BLaER1 (cell line): ENCODE results near the gene RASSF10.

Source experiments
- H3K27ac ChIP-seq: shearing (Covaris generic); formaldehyde crosslinking; 2 replicates; pipeline ENCODE4 v1.8.1; 2022
- H3K27me3 ChIP-seq: shearing (Covaris generic); formaldehyde crosslinking; 2 replicates; pipeline ENCODE4 v1.8.1; 2022
- H3K36me3 ChIP-seq: shearing (Covaris generic); formaldehyde crosslinking; 2 replicates; pipeline ENCODE4 v1.8.1; 2022
- H3K4me1 ChIP-seq: shearing (Covaris generic); formaldehyde crosslinking; 2 replicates; pipeline ENCODE4 v1.8.1; 2022
- H3K4me2 ChIP-seq: shearing (Covaris generic); formaldehyde crosslinking; 2 replicates; pipeline ENCODE4 v1.8.1; 2022
- H3K4me3 ChIP-seq: shearing (Covaris generic); formaldehyde crosslinking; 2 replicates; pipeline ENCODE4 v1.8.1; 2022
- H3K9ac ChIP-seq: shearing (Covaris generic); formaldehyde crosslinking; 2 replicates; pipeline ENCODE4 v1.8.1; 2022
- H3K9me3 ChIP-seq: shearing (Covaris generic); formaldehyde crosslinking; 2 replicates; pipeline ENCODE4 v1.8.1; 2022
- H4K20me1 ChIP-seq: shearing (Covaris generic); formaldehyde crosslinking; 2 replicates; pipeline ENCODE4 v1.8.1; 2022
- Cebpa-rat ChIP-seq: shearing (Covaris generic); IDR thresholded peaks from 2 replicates; pipeline ENCODE4 v1.8.1; 2022

The RASSF10 gene

DNA sequence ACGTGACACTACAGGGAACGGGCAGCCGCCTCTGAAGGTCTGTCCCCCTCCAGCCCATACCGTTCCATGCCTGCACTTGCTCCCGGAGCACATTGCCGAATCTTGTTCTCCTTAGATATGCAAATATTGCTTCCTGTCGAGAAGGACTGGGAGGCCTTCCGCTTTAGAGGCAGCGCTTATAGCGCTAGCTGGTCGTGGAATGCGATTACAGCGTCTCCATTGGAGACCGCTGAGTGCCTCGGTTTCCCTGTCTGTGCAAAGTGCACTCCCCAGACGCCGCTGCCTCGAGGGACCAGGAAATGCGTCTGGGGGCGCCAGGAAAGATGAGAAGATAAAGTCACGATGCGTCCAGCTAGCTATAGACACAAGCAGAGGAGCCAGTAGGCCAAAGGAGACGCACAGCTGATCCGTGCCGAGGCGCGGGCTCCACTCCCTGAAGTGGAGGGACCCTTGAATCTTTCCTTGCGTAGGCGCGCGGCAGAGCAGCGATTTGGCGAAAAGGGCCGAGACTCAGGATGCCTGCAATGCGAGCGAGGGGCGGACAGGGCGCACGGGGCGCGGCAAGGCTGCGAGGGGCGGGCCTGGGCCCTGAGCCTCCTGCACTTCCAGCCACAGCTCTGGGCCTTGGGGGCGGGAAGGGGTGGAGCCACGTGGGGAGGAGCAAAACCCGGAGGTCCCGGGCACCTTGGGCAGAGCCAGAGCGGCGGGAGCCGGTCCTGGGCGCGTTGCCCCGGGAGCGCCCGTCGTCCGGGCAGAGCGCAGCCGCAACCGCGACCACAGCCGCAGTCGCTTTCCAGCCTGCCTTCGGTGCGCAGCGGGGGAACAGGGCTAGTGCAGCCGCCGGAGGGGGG is at the start of gene RASSF10:
TSS of gene RASSF10 (plus strand) at position 692 of the 851 bp plus-strand sequence. CDS start 261 bp downstream, outside the sequence.
- peaks cover 9% of the 10 kb centered on the region; the same call in 1 of the 2 replicates for H3K36me3 ChIP-seq
- peak within 1 kb of the TSS; percentile 75 for H3K9ac ChIP-seq
- H3K4me2 ChIP-seq, result peak within 1 kb of the TSS; percentile 96
- peaks cover 70% of the 10 kb centered on the region for H3K4me1 ChIP-seq
- peaks cover 41% of the 10 kb centered on the region for H4K20me1 ChIP-seq
- no peak for TF ChIP-seq Cebpa-rat
- peaks cover 47% of the 10 kb centered on the region for H3K27me3 ChIP-seq
- peak within 1 kb of the TSS; percentile 75 for H3K4me3 ChIP-seq
- H3K9me3 ChIP-seq, result peaks cover 22% of the 10 kb centered on the region
- peak within 1 kb of the TSS; percentile 70 for H3K27ac ChIP-seq

DNA sequence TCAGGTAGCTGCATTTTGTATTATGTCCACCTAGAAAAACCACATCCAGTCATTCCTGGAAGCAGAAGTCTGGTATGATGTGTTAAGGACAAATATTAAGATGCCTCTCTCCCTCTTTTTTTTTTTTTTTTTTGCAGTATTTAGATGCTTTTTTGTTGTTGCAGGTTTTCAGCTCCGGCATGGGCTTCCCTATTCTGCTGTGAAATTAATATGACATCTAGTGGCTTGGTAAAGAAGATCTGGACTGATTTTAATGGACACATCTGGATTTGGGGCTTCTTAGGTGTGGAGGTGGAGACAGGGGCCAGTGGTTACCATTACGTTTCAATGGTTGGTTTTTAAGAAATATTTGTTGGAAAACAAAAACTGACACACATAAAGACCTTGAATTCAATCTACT is 47.5 kb upstream of the RASSF10 start:
- Histone ChIP-seq H3K27ac (no peak overlapping the region), H3K9ac (no peak overlapping the region), H3K36me3 (no peaks in the 10 kb centered on the region), H3K4me3 (no peak overlapping the region), H3K9me3 (no peaks in the 10 kb centered on the region), H4K20me1 (no peaks in the 10 kb centered on the region), H3K4me2 (no peak overlapping the region), H3K4me1 (no peaks in the 10 kb centered on the region), H3K27me3 (no peaks in the 10 kb centered on the region)
- TF ChIP-seq Cebpa-rat, result no peak

DNA sequence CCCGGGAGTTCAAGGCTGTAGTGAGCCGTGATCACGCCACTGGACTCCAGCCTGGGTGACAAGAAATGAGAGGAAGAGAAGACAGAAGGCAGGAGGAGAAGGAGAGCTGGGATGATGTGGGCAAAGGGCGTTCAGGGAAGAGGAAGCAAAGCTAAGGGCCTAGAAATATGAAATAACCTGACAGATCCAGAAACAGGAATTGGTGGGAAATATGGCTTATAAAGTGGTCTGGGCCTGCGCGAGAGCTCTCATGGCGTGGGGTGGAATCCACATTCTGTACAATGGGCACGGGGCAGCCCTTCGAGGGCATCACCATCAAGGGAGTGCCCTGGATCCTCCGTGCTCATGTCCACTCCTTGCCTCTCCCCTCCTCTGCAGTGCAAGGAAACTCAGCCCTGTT is 46.8 kb upstream of the RASSF10 start:
- Histone ChIP-seq H3K4me2 (no peak overlapping the region), H3K27me3 (no peaks in the 10 kb centered on the region), H3K36me3 (no peaks in the 10 kb centered on the region), H3K27ac (no peak overlapping the region), H4K20me1 (no peaks in the 10 kb centered on the region), H3K4me3 (no peak overlapping the region), H3K9ac (no peak overlapping the region), H3K9me3 (no peaks in the 10 kb centered on the region), H3K4me1 (no peaks in the 10 kb centered on the region)
- TF ChIP-seq Cebpa-rat, result no peak

DNA sequence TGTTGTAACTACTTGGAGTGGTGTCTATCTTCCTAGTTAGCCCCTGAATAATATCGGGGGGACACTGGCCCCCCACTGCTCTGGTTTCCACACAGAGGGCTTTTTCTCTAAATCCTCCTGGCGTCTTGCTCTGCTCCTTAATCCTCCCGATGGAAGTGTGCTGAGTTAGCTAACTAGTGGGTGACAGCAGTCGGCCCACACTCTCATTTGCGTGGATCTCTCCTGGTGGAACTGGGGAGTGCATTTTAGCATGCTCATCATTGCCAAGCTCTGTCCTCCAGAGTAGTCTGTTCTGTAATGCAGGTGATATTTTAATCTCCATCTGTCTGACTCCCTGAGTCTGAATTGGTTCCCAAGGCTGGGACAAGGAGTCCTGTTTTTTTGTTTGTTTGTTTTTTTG is 46.1 kb upstream of the RASSF10 start:
- H3K4me3 ChIP-seq, result no peak overlapping the region
- no peaks in the 10 kb centered on the region for H3K36me3 ChIP-seq
- H3K9me3 ChIP-seq, result no peaks in the 10 kb centered on the region
- H3K4me2 ChIP-seq, result no peak overlapping the region
- no peak overlapping the region for H3K27ac ChIP-seq
- TF ChIP-seq Cebpa-rat, result no peak
- H3K4me1 ChIP-seq, result no peaks in the 10 kb centered on the region
- H3K9ac ChIP-seq, result no peak overlapping the region
- no peaks in the 10 kb centered on the region for H4K20me1 ChIP-seq
- no peaks in the 10 kb centered on the region for H3K27me3 ChIP-seq

DNA sequence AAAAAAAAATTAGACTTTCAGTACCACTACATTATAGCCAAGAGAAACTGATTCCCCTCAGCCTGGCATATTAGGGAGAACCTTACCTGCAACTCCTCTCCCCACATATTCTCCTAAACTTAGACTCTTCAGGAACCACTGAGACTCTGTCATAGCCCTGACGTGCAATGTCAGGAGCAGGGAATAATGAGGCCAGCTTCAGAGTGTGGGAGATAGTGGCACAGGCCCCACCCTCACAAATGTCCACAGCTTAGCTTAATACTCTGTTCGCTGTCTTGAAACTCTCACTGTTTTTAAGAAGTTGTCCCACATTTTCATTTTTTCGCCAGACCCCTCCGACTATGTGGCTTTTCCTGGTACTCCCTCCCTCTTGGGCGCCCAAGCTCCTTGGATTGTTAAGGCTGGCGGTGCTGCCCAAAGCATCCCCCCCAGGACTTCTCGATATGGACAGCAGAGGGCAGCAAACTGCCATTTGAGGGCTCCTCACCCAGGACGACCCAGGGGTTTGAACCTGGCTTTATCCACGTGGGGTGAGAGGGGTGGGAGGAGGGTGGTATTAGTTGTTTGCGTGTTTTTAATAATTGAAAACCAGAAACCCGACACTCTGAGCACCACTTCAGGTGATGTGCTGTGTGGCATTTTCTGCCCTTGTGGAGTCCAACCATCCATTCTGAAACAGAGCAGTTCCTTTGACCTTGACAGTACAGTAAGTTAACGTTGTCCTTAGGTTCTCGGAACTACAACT is 45.2 kb upstream of the RASSF10 start:
- no peak overlapping the region for H3K9ac ChIP-seq
- H3K4me2 ChIP-seq, result no peak overlapping the region

DNA sequence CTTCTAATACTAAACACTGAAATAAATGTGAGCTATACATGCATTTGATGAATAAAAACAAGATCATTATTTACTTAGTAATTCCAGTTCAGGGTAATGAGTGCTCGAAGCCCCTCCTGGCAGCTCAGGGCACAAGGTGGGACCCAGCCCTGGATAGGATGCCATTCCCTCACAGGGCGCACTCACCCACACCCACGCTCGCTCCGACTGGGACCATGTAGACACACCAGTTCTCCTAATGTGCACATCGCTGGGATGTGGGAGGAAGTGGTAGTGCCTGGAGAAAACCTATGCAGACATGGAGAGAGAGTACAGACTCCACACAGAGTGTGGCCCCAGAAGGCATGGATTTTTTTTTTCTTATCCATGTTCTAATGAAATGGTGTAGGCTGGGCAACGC is 44.5 kb upstream of the RASSF10 start:
- Histone ChIP-seq H3K27ac (no peak overlapping the region), H3K4me3 (no peak overlapping the region), H3K36me3 (no peaks in the 10 kb centered on the region), H3K4me2 (no peak overlapping the region), H3K27me3 (no peaks in the 10 kb centered on the region), H3K9me3 (no peaks in the 10 kb centered on the region), H4K20me1 (no peaks in the 10 kb centered on the region), H3K4me1 (no peaks in the 10 kb centered on the region), H3K9ac (no peak overlapping the region)
- no peak for TF ChIP-seq Cebpa-rat

More for the DNA sequence above, 45.2 kb upstream of the RASSF10 start:
- no peak overlapping the region for H3K4me3 ChIP-seq
- no peaks in the 10 kb centered on the region for H4K20me1 ChIP-seq
- no peak overlapping the region for H3K27ac ChIP-seq
- no peaks in the 10 kb centered on the region for H3K9me3 ChIP-seq
- H3K27me3 ChIP-seq, result no peaks in the 10 kb centered on the region
- H3K36me3 ChIP-seq, result no peaks in the 10 kb centered on the region
- no peak for TF ChIP-seq Cebpa-rat
- no peaks in the 10 kb centered on the region for H3K4me1 ChIP-seq

DNA sequence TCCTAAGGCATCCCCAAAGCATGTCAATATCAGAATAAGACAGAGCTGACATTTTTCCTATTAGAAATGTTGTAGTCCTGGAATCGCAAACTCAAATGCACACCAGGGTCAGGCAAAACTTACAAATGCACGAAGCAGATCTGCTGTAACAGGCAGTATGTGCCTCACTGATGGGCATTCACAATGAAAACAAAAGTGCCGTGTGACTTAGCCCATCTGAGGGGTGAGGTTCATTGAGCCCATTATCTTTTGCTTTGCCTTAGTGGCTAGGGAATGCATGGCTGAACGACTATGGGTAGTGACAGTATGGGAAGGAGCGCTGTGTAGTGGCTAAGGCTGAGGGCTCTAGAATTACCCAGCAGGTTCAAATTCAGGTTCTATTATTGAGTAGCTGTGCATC is 43.1 kb upstream of the RASSF10 start:
- Histone ChIP-seq H4K20me1 (no peaks in the 10 kb centered on the region), H3K27me3 (no peaks in the 10 kb centered on the region), H3K4me3 (no peak overlapping the region), H3K27ac (no peak overlapping the region), H3K36me3 (no peaks in the 10 kb centered on the region), H3K9me3 (no peaks in the 10 kb centered on the region), H3K4me2 (no peak overlapping the region), H3K4me1 (no peaks in the 10 kb centered on the region), H3K9ac (no peak overlapping the region)
- no peak for TF ChIP-seq Cebpa-rat

DNA sequence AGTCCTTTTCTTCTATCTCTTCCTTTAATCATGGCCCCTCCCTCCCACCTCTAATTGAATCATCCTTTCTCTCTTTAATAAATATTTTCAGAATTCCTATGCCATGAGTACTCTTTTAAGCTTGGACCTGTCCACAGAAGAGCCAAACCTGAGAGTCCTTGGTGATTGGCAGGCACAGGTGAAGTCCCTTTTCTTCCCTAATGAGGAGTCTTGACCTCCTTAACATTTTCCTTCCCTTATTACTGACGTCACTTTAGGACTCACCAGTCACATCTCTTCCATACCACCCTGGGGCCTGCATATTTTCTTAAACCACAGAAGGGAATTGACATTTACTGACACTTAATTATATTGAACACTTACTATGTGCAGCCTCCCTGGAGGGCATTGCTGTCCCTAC is 41.0 kb upstream of the RASSF10 start:
- no peak overlapping the region for H3K4me2 ChIP-seq
- no peaks in the 10 kb centered on the region for H4K20me1 ChIP-seq
- no peak overlapping the region for H3K9ac ChIP-seq
- H3K4me3 ChIP-seq, result no peak overlapping the region
- H3K27ac ChIP-seq, result no peak overlapping the region
- no peaks in the 10 kb centered on the region for H3K27me3 ChIP-seq
- TF ChIP-seq Cebpa-rat, result no peak
- H3K4me1 ChIP-seq, result no peaks in the 10 kb centered on the region
- no peaks in the 10 kb centered on the region for H3K36me3 ChIP-seq
- no peaks in the 10 kb centered on the region for H3K9me3 ChIP-seq

DNA sequence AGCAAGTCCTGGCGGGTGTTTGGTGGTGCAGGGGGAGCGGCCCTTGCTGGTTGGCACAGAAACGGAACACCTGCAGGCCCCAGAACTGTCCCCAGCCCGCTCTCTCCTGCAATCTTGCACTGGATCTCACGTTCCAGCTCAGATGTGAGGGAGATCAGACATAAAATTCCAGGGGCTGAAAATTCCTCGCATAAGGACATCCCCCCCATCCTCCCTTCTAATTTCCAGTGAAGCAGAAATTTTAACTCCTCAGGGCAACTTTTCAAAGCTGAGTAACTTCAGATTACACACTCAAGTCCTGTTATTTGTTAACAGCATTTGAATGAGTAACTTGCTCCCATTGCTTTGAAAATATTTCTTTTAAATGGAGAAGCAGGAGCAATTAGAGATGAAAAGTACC is 40.3 kb upstream of the RASSF10 start:
- Histone ChIP-seq H3K4me1 (no peaks in the 10 kb centered on the region), H3K9ac (no peak overlapping the region), H3K27ac (no peak overlapping the region), H3K4me3 (no peak overlapping the region), H3K36me3 (no peaks in the 10 kb centered on the region), H4K20me1 (no peaks in the 10 kb centered on the region), H3K4me2 (no peak overlapping the region), H3K9me3 (no peaks in the 10 kb centered on the region), H3K27me3 (no peaks in the 10 kb centered on the region)
- no peak for TF ChIP-seq Cebpa-rat

DNA sequence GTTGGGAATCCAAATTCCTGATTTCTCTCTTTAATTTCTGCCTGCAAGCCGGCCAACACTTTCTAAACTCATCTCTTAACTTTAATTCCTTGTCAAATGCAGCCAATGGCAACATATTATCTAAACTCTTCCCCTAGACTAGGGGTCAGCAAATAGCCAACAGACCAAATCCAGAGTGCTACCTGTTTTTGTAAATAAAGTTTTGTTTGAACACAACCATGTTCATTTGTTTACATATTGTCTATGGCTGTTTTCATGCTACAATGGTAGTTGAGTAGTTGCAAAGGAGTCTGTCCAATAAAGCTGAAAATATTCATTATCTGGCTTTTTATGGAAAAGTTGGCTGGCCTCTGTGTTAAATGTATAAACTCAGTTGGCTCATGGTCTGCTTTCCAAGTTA is 37.2 kb upstream of the RASSF10 start:
- no peak overlapping the region for H3K27ac ChIP-seq
- no peak overlapping the region for H3K4me3 ChIP-seq
- TF ChIP-seq Cebpa-rat, result no peak

More for the DNA sequence above, 37.2 kb upstream of the RASSF10 start:
- Histone ChIP-seq H4K20me1 (no peaks in the 10 kb centered on the region), H3K36me3 (no peaks in the 10 kb centered on the region), H3K4me1 (no peaks in the 10 kb centered on the region), H3K9me3 (no peaks in the 10 kb centered on the region), H3K4me2 (no peak overlapping the region), H3K9ac (no peak overlapping the region), H3K27me3 (no peaks in the 10 kb centered on the region)
